ENCODE measurements around the gene HOXD13.

Gene HOXD13

DNA sequence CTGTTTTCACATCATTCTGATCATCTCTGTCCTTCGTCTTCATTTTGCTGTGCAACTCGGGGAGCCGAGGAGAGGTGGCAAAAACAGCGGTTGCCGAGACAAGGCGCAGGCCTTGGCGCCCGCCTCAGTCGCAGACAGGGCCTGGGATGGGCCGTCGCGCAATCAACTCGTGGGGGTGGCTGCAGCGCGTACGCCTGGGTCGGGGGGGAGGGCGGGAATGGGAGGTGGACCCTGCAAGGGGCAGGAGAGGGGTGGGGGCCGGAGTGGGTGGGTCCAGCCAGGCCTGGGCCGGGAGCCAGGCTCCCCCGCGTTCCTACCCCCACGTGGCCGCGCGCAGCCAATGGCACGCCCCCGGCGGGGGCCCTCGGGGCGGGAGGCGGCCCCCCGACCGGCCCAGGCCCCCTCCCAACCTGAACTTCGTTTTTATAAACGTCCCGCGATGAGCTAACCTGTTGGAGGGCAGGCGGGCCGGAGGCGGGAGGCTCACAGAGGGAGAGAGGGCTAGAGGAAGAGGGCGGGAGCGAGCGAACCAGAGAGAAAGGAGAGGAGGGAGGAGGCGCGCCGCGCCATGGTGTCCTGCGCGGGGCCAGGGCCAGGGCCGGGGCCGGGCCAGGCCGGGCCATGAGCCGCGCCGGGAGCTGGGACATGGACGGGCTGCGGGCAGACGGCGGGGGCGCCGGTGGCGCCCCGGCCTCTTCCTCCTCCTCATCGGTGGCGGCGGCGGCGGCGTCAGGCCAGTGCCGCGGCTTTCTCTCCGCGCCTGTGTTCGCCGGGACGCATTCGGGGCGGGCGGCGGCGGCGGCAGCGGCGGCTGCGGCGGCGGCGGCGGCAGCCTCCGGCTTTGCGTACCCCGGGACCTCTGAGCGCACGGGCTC is at the start of gene HOXD13:
Gene HOXD13 (plus strand): TSS at position 452 of the 875 bp plus-strand sequence. CDS start 170 bp downstream, at position 622.
- DNase-seq (ENCODE audit: low spot score) = peak; percentile 63

DNA sequence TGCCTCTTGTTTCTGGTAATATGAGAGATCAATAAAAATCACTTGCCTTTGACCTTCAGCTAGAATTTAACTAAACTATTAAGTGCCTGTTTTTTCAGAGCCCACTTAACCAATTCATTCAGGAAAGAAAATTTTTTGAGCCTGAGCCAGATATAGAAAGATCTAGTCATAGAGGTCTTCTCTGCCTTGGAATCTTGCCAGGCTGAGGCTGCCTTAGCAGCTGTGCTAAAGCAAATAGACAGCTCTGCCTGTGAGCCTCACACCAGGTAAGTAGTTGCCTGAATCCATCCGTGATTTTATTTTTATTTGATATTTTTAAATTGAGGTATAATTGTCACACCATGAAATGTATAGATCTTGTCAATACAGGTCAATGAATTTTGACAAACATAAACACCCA is 36.1 kb upstream of the HOXD13 start:
- DNase-seq (ENCODE audit: low spot score) = no peak

DNA sequence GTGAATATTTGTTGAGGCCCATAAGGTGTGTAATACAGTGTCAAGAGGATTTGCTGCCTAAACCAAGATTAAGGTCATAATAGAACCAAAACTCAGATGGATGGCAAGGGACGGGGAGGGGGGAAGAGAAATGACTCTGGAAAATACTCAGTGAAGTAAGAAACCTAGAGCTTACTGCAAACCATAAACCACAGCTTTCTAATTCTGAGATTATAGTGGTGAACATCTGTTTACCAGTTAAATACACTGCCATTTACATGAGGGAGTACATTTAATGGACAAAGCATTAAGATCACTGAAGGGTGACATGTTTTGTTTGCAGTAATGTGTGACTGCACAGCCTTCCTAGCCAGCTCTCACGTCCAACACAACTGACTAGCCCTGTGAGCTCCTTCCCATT is 28.6 kb upstream of the HOXD13 start:
- DNase-seq (ENCODE audit: low spot score) = no peak

DNA sequence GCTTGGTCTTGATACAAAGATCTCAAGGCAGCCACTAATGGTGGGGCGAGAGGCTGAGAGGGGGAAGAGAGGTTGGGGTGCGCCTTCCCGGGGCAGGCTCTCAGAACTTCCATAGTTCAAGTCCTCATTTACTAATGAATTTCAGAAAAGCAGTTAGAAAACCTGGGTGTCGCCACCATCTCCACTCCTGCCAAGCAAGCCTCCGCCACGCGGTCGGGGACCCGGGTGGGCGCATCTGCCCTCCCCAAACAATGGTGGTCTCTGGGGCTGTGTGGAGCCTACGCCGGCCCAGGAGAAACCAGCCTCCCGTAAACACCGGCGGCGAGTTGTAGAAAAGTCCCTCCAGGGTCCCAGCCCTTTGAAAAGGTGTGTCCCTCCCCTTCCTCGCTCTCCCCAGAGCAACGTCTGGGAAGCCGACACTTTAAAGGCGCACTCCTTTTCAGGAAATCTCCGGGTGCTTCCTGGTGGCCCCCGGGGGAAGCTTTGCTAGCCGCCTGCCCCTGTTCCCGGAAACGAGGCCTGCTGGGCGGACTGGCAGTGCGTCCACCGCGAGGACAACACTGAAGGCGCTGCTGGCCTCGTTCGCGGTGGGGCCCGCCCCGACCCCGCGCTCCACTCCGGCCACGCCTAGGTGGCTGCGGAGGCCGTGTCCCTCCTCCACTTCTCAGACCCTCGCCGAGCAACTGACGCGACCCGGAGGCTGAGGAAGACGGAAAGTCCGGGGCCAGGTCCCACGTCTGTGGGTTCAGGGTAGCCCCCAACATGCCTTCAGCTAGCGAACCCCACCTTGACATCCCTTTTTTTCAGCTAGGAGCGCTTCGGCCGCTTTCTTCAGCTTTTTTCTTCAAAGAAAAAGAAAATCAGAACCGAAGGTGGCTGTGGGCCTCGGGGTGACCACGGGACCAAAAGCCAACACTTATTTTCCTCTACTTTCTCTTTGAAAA is 25.6 kb upstream of the HOXD13 start:
- peak; percentile 41 for DNase-seq (ENCODE audit: low spot score)

DNA sequence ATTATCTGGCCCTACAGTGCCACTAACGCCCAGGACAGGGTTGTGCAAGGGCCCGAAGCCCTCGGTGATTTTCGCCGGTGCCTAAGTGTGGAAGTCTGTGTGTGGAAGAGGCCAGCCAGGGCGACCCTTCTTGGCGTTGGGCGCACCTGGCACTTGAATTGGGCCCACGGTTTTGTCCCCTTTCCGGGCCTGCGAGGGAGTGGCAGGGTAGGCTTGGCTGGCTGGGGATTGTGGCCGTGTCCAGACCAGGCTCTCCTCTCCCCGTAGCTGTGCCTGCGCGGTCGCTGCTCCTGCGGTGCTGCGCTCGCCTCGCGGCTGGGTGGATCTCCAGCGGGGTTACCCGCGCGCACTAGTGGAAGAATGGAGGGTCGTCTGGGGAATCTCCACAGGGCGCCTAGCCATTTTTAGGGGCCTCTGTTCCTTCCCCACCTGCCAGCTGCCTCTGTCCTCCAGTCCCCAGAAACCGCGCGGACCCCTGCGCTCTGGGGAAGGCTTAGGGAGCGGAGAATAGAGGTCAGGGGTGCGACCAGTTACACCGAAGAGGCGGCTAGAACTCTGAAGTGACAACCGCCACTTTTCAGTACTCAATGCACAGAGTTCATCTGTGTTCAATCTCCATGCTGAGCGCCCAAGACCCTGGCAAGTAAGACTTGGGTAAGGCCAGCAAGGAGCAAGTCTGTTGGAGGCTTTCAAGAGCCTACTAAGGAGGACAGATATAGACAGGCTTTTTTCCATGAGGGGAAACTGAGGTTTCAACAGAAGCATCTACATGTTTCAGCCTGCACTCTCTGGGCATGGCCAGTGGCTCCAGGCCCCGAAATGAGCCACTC is 24.7 kb upstream of the HOXD13 start:
- DNase-seq (ENCODE audit: low spot score) = peak; percentile 49

DNA sequence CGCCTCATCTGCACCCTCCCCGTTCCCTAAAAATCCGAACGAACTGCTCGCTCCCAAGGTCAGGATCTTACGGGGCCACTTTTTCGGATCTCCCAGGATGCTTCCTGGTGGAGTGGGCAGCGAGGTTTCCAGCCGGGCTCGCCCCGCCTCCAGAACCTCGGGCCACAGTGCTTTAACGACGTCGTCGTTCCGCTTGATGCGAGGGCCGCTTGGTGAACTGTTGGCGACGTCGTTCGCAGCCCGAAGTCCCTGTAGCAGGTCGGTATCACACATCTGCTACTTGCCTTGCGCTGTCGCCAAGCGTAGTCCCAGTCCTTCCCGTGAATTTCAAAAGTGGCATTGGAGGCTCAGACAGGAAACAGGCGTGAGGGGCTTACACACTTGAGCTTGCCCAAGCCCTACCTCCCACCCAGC is 24.1 kb upstream of the HOXD13 start:
- no peak for DNase-seq (ENCODE audit: low spot score)

DNA sequence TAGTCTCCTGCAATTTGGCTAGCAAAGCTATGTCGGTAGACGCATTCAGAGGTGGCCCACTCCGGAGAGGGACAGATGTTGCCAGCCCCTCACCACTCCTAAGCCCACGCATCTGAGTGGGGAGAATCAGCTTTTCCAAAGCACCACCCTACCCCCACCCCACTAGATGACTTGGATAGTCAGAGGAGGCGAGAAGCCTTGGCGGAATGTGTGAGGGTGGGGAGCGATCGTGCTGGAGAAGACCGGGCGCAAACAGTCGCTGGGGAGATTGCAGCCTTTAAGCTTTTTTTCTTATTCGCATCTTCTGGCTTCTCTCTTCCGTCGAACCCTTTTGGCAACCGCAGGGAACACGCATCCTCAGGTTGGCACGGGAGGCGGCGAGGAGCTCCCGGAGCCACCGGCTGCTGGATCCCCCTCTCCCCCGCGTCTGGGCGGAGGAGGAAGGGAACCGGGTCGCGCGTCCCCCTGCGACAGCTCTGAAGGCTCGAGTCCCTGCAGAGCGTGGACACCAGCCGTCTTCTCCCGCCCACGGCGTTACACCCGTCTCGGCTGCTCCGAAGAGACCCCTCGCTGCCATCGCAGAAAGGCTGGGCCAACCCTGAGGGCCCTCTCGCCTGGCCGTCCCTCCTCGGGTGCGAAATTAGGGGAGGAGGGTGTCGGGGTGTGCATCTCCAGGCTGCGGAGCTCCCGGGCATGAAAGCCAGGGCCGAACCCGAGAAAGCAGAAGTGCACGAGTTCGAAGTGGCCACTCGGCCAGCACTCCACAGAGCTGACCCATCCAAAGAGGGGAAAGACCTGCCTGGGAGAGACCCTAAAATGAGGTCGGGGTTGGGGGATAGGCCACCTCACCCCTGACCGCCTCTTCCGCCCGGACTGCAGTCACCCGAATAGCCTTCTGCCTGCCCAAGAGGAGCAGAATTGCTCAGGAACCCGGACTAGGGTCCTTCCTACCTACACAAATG is 20.9 kb upstream of the HOXD13 start:
- no peak for DNase-seq (ENCODE audit: low spot score)

DNA sequence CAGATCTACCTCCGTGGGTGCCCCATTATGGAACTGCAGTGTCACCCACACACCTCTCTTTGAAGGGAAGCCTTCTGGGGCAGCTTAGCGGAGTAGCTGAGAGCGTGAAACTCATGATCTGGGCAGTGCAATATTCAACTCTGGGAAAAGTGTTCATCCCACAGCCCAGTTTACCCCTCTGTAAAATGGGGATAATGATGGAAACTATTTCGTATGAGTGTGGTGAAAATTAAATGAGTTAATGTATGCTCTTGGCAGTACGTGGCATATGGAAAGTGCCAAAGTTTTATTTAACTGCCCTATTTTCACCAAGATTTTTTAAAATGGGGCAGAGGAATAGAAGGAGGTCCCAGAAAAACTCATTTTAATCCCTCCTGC is 20.2 kb upstream of the HOXD13 start:
- no peak for DNase-seq (ENCODE audit: low spot score)

DNA sequence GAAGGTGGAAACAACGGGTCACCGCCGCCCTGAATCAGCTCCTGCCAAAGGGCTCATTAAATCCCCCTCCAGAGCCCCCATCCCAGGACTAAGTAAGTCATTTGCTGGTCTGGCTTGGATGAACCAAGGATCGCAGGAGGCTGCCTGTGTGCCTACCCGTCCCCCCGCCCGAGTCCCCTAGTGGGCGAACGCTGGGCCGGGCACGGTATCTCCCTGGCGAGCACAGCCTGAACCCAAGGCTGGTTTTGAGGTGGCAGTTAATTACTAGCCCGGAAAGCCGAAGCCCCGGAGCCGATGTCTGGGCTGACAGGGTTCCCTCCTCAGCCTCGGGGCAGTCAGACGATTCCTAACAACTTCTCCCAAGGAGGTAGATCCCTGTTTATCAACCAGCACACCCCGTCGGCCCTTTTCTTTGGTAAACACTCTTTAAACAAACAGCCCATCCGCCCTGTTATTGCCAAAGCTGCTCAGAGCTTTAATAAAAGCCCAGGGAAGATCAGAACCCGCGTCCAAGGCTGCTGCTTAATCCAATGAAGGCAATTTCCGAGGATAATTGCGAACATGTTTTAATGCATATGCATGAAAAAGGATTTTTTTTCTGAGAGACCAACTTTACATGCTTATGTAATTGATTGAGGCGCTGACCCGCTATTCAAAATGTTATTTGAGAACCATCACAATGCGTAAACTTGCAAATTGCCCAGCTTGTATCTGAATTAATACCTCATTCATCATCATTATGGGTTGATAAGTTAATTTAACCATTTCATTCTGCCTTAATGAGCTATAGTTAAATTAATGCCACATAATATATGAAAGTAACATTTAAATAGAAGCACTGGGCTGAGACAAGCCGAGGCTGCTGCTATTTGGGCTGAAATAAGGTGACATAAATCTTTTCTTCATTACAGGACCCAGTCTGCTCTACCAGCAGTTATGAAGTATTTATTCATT is 19.3 kb upstream of the HOXD13 start:
- DNase-seq (ENCODE audit: low spot score) = no peak

DNA sequence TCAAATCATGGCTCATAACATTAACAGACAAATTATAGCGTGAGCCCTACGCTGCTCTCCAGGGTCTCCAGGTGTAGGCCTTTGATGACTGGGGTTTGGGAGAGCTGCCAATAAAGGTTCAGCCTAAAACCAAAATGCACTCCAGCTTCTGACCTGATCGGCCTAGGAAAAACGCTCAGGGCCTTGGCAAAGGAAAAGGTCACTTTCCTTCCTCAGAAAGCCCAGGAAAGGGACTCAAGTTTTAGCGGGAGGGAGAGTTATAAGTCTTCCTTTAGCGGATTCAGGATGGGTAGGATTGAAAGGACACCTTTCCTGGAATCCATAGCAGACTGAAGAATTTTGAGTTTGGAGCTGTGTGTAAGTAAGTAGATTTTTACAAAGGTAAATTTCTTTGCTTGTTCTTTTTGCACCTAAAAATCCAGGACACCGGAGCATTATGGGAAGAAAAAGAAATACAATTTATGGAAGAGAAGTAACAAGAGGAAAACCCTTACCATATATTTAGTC is 17.5 kb upstream of the HOXD13 start:
- no peak for DNase-seq (ENCODE audit: low spot score)

DNA sequence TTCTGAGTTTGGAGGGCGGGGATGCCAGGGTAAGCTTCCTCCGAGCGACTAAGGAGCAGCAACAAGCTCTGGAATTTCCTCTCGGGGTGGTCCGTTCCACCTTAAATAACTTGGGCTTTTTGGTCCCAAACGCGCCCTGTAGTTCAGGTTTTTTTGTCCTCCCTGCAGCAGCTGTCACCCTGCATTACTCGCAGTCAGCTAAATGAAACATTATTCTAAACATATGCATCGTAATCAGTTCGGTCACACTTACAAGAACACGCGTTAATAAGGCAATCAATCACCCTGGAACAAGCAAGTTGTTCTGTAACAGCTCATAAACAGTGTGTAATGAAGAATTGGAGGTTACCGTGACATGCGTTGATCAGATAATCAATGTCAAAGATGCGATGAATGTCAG is 17.0 kb upstream of the HOXD13 start:
- DNase-seq (ENCODE audit: low spot score) = no peak

DNA sequence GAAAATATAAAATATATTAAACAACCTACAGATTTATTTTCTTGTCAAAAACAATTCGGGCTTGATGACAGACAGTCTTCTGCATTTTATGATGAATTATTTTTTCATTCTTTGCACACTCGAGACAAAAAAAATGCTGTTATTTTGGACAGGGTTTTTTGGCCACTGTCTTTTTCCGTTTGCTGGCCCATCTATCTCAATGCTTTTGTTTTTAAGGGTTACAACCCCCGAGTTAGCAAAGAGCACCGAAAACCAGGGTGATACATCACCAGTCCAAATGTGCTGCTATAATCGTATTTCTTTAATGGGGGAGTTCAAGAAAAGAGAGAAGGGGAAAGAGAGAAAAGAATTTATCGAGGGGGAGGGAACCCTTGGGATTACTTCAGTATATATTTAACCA is 16.5 kb upstream of the HOXD13 start:
- no peak for DNase-seq (ENCODE audit: low spot score)

DNA sequence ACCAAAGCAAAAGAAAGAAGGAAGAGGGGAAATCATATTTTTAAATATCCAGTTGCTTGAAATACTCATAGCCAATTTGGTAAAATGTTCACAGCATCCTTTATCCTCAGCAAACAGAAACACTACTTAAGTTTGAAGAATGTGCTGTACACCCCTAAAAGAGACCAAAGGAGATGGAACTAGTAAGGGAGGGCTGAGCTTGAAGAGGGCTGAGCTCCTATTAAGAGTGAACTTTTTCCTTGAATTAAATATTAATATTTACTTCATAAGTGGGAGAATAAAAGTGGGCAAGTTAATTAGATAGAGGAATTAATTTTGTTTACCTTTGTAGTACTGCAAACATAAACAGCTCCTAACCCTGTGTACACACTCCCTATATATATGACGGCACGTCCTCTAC is 15.7 kb upstream of the HOXD13 start:
- no peak for DNase-seq (ENCODE audit: low spot score)

DNA sequence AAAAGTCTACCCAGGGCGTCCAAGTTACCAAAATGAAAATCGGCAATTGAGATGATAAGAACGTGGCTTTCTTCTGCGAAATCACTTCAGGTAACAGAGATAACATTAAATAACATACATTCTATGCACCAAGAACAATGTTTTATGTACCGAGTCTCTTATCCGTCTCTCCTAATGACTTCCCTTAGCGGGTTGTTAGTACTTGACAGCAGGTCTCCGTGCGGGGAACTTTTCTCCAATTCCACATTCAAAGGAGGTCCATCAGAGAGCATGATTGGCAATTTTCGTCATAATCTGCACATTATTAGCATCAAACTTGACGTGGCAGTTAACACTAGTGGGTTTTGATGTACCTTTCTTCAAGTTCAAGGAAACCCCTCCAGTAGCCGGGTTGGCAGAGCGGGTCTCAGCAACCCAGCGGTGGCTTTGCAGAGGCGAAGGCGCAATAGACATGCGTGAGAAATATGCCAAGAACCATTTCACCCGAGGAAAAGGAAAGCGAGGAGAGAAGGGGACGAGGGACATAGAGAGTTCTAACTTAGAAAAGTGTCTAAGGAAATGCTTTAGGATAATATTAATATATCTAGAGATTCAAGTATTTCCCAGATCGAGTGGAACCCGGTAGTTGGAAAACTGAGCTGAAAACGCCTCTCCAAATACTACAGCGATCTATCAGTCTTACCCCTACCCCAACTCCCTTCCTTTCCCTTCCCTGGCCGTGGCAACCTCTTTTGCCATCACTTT is 13.8 kb upstream of the HOXD13 start:
- DNase-seq (ENCODE audit: low spot score) = no peak

DNA sequence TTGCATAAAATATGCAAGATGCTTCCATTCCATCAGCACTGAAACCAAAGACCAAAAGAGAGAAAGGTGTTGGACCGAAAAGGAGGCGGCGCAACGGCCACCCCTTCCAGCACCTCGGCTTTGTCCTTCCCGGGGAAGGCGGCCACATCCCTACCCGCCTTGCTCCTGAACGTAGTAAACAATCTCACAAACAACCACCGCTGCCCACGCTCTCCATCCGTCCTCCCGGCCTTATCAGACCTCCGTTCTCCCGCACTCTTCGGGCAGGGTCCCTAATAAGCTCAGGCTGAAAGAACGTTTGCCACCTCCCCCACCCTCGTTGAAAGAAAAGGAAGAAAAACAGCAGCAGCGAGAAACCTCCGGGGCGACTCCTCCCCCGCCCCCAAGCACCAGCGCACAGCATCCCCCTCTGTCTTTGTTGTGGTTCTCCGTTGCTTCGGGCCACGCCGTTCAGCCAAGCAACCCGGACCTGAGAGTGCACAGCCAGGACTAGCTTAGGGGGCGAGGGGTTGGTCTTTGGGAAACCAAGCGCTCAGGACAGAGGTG is 13.2 kb upstream of the HOXD13 start:
- DNase-seq (ENCODE audit: low spot score) = no peak

DNA sequence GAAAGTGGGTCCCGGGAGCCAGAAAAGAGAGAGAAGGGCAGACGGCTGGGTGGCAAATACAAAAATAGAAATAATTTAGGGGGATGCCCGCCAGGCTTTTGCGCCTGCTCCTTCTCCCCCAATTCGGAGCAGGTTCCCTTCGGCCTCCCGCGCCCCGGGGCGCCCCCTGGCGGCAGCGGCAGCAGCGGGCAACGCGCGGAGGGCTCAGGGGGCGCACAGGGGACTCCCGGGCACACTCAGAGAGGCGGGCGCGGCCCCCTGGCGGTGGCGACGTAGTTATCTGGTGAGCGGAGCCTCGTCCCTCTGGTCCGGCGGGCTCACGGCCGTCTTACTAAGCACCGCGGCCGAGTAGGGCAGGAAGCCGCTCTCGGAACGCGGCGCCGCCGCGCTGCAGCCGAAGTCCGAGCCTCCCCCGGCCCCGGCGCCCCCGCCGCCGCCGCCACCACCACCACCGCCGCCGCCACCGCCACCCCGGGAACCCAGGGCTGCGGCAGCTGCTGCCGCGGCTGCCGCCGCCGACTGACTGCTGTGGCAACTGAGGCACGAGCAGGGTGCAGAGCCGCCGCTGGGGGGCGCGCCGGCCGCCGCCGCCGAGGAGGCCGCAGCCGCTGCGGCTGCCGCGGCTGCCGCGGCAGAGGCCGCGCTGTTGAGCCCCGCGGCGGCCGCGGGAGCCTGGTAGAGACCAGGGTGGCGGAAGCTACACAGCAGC is 12.5 kb upstream of the HOXD13 start:
- peak; percentile 87 for DNase-seq (ENCODE audit: low spot score)

DNA sequence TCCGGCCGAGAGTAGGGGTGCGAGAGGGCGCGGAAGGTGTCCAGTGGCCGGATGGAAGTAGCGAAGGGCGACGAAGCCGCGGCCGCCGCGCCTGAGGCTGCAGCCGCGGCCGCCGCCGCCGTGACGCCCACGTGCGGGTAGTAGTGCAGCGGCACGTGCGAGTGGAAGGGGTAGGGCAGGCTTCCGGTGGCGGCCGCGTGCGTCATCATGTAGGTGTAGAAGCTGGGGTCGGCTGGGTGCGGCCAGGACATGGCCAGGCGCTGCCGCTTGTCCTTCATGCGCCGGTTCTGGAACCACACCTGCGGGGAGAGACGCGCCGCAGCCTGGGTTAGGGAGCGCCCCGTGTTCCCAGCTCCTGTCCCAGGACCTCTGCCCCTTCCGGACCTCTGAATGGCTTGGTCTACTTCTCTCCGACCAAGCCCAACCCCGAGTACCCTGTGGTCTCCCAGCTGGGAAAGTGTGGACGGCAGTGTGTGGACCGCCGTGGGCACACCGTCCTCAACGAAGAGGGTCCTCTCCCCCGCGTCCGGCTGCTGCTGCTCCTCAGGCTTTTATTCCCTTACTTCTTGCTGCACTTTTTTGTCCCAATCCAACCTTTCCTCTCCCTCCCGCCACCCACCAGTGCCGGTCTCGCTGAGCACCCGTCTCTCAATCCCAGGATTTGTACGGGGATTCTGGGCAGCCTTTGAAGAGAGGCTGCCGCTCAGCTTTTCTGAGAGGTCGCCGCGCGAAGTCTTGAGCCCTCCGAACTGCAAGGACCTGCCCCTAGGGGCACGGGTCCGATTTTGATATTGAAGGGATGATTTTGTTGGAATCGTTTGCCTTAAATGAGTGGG is 11.8 kb upstream of the HOXD13 start:
- DNase-seq (ENCODE audit: low spot score) = no peak

All from AG20443 (cell line).